WERI-Rb-1 (cell line): ENCODE results near the gene CDC25A.

Experiments used
- DNase-seq: peaks from one replicate; pipeline ENCODE4 v3.0.0-alpha.2; 2020
- H3K27ac ChIP-seq: fragments of 250-450 bp; sonication (Bioruptor Pico); 2 replicates; pipeline ENCODE4 v1.5.1; 2020; ENCODE audit warnings: mild to moderate bottlenecking, moderate library complexity
- H3K27me3 ChIP-seq: fragments of 250-450 bp; sonication (Bioruptor Pico); 2 replicates; pipeline ENCODE4 v1.5.1; 2021; ENCODE audit warnings: mild to moderate bottlenecking, low read depth, moderate library complexity; ENCODE audit not compliant: insufficient read depth, severe bottlenecking
- H3K36me3 ChIP-seq: fragments of 250-450 bp; sonication (Bioruptor Pico); 2 replicates; pipeline ENCODE4 v1.5.1; 2020; ENCODE audit warnings: mild to moderate bottlenecking, moderate library complexity
- H3K4me3 ChIP-seq: 2 replicates; pipeline ENCODE4 v1.5.1; 2011; ENCODE audit warnings: low read depth, mild to moderate bottlenecking, control low read depth, low read length
- H3K9me3 ChIP-seq: fragments of 250-450 bp; sonication (Bioruptor Pico); 2 replicates; pipeline ENCODE4 v1.5.1; 2021; ENCODE audit warnings: mild to moderate bottlenecking, moderate library complexity; ENCODE audit not compliant: severe bottlenecking
- CTCF ChIP-seq: IDR thresholded peaks from 2 replicates; pipeline ENCODE4 v1.5.1; 2011; ENCODE audit warnings: low read depth, mild to moderate bottlenecking, control low read depth, inconsistent platforms, low read length

Gene CDC25A

GRCh38 chr3:48107227-48107626 is 81.0 kb downstream of the CDC25A start:
- no peak for DNase-seq
- Histone ChIP-seq H3K27me3 (no peaks in the 10 kb centered on the region), H3K4me3 (no peak overlapping the region), H3K36me3 (no peaks in the 10 kb centered on the region), H3K9me3 (peaks cover 3% of the 10 kb centered on the region), H3K27ac (no peak overlapping the region)
- TF ChIP-seq CTCF, result no peak
